HG03196 (cell line): ENCODE results near the gene KCP.
"Not testable (repeated sequence)": the region's sequence is repeated elsewhere in the genome, so short reads cannot be mapped to it uniquely, and the experiment has no call there.

Source experiments
- ATAC-seq: cut with Tn5 transposase; IDR thresholded peaks from one replicate; pipeline ENCODE4 v1.9.1; 2021; ENCODE audit not compliant: unreplicated experiment

The KCP gene

DNA sequence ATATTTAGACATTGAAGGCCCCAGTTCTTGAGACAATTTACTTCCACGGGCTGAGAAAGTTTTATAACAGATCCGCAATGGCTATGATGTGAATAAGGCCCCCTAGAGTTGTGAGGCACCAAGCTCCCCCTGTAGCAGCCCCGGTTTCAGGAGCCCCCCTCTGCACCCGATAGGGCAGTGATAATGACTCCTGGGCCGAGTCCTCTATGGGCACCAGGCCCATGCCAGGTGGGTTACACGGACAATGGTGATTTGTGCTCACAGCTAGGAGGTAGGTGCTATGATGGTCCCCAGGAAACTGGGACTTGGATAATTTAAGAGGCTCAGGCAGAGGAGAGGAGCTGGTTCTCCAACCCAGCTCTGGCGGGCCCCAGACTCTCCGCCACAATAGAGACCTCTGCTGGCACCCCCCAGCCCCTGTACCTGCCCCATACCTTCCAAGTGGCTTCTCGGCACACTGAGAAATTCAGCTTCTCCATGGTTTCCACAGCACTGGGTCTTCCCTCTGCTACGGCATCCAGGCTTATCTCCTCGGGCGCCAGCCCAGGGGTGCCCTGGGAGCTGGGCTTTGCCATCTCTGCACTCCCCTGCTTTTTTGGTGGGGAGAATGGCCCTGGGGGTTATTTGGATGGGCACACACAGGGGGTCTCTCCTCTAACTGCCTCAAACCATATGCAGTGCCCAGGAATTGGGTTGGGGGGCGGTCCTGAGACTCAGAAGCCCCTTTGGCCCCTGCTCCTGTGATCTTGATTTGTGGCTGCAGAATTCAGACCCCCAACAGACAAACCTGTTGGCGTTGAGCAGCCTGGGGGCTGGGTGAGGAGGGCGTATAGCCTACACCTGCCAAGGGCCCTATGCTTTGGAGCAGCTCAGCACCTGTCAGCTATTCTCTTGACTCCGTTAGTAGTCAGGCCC is 12.2 kb upstream of the KCP start:
- ATAC-seq, result no peak

DNA sequence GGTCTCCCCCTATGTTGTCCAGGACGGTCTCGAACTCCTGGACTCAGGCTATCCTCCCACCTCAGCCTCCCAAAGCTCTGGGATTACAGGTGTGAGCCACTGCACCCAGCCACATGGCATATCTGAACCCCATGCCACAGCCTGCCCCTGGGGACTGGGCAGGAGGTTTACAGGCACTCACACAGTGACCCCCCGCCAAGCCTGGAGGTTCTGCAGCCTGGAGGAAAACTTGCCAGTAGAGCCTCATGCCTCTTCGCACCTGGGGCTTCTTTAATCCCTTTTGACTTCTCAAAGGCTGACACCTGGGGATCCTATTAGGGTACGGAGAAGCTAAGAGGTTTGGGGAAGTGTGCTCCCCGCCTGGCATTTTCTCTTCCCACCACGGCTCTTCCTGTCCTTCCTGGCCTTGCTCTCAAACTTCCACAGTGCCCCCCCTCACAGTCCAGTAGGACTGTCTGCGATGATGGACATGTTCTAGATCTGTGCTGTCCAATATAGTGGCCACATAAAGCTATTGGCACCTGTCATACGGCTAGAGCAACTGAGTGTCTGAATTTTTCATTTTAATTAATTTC is 11.4 kb upstream of the KCP start:
- ATAC-seq, result no peak

GRCh38 chr7:128920913-128921582 is 10.5 kb upstream of the KCP start:
- ATAC-seq, result no peak

- no peak for ATAC-seq
These were observed 9.6 kb upstream of the KCP start for GRCh38 chr7:128919881-128920799.

- no peak for ATAC-seq
These were observed 8.7 kb upstream of the KCP start for GRCh38 chr7:128919241-128919640.

GRCh38 chr7:128918016-128918665 is 7.6 kb upstream of the KCP start:
- no peak for ATAC-seq

GRCh38 chr7:128917122-128917521 is 6.6 kb upstream of the KCP start:
- ATAC-seq, result no peak

- no peak for ATAC-seq
These were observed 6.1 kb upstream of the KCP start for GRCh38 chr7:128916643-128916915.

DNA sequence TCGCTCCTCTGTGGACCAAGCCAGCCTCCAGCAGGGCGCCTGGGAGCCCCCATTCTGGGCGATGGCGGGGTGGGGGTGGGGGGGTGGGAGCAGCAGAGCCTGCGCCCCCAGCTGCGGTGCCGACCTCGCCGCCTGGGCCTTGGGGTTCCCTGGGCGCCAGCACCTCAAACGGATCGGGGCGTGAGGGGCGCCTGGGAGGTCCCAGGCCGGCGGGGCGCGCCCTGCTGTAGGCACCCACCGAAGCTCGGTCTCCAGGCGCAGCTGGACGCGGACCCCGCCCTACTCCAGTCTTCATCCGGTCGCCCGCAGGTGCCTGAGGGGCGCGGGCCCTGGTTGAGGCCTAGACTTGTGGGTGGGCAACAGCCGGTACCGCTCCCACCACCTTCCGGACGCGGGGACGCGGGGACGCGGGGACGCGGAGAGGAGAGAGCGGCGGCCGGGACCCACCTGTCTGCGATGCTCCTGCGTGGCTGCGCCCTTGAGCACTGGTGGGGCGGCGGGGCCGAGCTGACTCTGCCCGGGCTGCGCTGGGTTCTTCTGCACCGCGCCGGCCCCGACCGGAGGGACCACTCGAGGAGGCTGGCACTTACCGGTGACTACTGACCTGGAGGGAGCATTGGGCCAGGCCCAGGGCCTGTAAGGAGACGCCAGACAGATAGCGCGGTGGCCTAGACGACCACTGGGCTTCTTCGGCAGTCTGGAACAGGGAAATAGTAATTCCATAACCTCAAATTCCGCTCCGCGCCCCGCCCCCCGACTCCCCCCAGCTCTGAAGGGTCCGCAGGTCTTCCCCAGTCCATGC is 5.5 kb upstream of the KCP start:
- no peak for ATAC-seq

GRCh38 chr7:128915271-128915819 is 4.8 kb upstream of the KCP start:
- ATAC-seq, result no peak

GRCh38 chr7:128914566-128915151 is 4.2 kb upstream of the KCP start:
- ATAC-seq, result no peak

- no peak for ATAC-seq
These were observed 3.5 kb upstream of the KCP start for GRCh38 chr7:128913870-128914565.

- ATAC-seq, result not testable (repeated sequence)
These were observed 2.4 kb upstream of the KCP start for GRCh38 chr7:128912709-128913495.

DNA sequence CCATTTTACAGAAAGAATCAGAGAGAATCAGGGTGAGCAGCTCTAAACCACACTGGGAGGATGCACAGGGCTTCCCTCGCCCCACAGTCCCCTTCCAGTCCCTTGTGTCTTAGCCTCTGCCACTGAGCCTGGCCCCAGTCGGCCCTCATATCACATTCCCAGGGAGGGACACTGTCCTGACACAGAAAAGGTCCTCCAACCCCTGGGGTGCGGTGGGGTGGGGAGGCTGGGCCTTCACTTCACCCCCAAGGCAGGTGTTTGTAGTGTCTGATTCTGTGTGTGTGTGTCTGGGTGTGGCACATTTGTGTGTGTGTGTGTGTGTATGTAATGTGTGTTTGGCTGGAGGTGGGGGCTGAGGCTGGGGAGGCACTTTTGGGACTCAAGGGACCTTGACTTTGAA is 1.8 kb upstream of the KCP start:
- ATAC-seq, result no peak

GRCh38 chr7:128911423-128912031 is 1.0 kb upstream of the KCP start:
- ATAC-seq, result no peak

DNA sequence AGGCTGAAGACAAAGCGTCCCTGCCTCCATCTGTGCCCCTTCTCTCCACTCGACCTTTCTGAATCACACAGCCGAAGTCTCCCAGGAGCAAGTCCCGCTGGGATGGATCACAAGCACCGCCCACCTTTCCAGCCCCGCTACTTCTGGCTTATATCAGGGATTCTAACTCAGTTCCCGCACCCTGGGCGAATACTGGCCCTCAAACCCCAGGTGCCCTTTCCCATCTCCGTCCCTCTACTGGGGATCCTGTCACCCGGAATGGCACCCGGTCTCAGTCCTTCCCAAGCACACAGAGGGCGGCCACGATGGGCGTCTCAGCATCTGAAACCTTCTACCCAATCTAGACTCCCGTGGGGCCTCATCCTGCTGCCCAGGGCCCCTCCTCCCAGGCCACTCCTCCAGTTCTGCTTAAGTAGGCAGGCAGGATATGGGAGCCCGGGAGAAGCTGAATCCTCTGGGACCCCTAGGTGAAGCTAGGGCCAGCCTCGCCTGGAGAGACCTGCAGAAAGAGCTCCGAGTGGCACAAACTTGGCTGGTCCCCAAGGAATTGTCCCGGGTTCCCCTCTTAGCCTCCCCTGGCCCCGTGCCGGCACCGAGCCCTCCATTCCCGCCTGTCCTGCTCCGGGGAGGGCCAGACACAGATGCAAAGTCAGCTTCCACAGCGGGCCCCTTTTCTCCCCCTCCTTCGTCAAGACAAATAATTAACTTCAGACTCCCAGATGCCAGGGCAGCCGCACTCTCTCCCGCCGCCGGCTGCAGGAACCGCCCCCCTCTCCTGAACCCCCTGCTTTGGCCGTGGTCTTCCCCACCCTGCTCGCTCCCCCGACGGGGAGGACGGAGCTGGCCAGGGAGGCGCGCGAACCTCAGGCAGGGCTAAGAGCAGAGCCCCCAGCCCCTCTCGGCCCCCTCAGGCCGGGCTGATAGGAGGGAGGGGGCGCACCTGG is 612 bp downstream of the KCP start:
- ATAC-seq, result no peak
